HEK293 (cell line): ENCODE results near the gene PCNA.

ENCODE experiments used
- CTCF ChIA-PET: fragments of 350-600 bp; formaldehyde crosslinking; extraction: SDS; loops from one replicate; lab custom pipeline; 2021; ENCODE audit warnings: antibody characterized with exemption; lab: Yijun Ruan, JAX
- POLR2A ChIA-PET: fragments of 300-600 bp; formaldehyde crosslinking; extraction: SDS; loops from one replicate; lab custom pipeline; 2020; ENCODE audit warnings: antibody characterized with exemption, inconsistent platforms; lab: Yijun Ruan, JAX
- H3K27ac ChIP-seq: fragments of 200-500 bp; sonication (Bioruptor generic); 2 replicates; pipeline ENCODE4 v1.5.1; 2014; ENCODE audit warnings: low read depth, low read length, control low read depth, inconsistent platforms; ENCODE audit errors: extremely low read depth
- H3K36me3 ChIP-seq, 2 experiments: fragments of 200-500 bp in 1 of 2; sonication (Bioruptor generic) in 1 of 2; 1 replicate in 1 of 2; 2 replicates in 1 of 2; pipeline ENCODE4 v1.5.1; 2014 to 2017; ENCODE audit warnings: inconsistent platforms in 2 of 2, low read length in 2 of 2; ENCODE audit not compliant: control insufficient read depth in 2 of 2, insufficient read depth in 1 of 2
- H3K4me1 ChIP-seq: fragments of 200-500 bp; sonication (Bioruptor generic); 2 replicates; pipeline ENCODE4 v1.5.1; 2014; ENCODE audit warnings: mild to moderate bottlenecking, low read length, inconsistent platforms; ENCODE audit not compliant: control insufficient read depth, insufficient read depth
- H3K4me3 ChIP-seq: 2 replicates; pipeline ENCODE4 v1.5.1; 2011; ENCODE audit warnings: low read depth, mild to moderate bottlenecking, control low read depth, low read length, moderate library complexity
- H3K9me3 ChIP-seq: fragments of 200-500 bp; sonication (Bioruptor generic); 2 replicates; pipeline ENCODE4 v1.5.1; 2014; ENCODE audit warnings: low read depth, low read length, inconsistent platforms; ENCODE audit not compliant: control insufficient read depth, insufficient read depth
- ELK4 ChIP-seq: IDR thresholded peaks from 2 replicates; pipeline ENCODE4 v1.6.1; 2011; ENCODE audit warnings: mild to moderate bottlenecking, low read depth, low read length, borderline replicate concordance
- FEZF1 ChIP-seq: fragments of 450-650 bp; formaldehyde crosslinking; IDR thresholded peaks from 2 replicates; pipeline ENCODE4 v1.5.1; 2016; ENCODE audit warnings: missing biosample characterization, missing genetic modification characterization
- IKZF3 ChIP-seq: fragments of 450-650 bp; IDR thresholded peaks from 2 replicates; pipeline ENCODE4 v1.5.0; 2018; ENCODE audit warnings: missing biosample characterization, mild to moderate bottlenecking, missing genetic modification characterization, moderate library complexity
- KLF9 ChIP-seq: fragments of 450-650 bp; formaldehyde crosslinking; IDR thresholded peaks from 2 replicates; pipeline ENCODE4 v1.5.1; 2016; ENCODE audit warnings: missing biosample characterization, missing genetic modification characterization, low read depth
- PBX3 ChIP-seq: sonication (generic); formaldehyde crosslinking; IDR thresholded peaks from 2 replicates; pipeline ENCODE4 v1.8.1; 2022; ENCODE audit warnings: mild to moderate bottlenecking, moderate library complexity, missing genetic modification reagents
- PRDM2 ChIP-seq: fragments of 450-650 bp; formaldehyde crosslinking; IDR thresholded peaks from 2 replicates; pipeline ENCODE4 v1.5.1; 2016; ENCODE audit warnings: missing biosample characterization, missing genetic modification characterization, borderline replicate concordance
- REPIN1 ChIP-seq: fragments of 450-650 bp; formaldehyde crosslinking; IDR thresholded peaks from 2 replicates; pipeline ENCODE4 v1.5.1; 2017; ENCODE audit warnings: missing biosample characterization, missing genetic modification characterization, low read depth
- TSHZ1 ChIP-seq: fragments of 450-650 bp; formaldehyde crosslinking; IDR thresholded peaks from 2 replicates; pipeline ENCODE4 v1.5.1; 2016; ENCODE audit warnings: missing biosample characterization, missing genetic modification characterization, borderline replicate concordance
- WT1 ChIP-seq: fragments of 450-650 bp; formaldehyde crosslinking; IDR thresholded peaks from 2 replicates; pipeline ENCODE4 v1.5.1; 2016; ENCODE audit warnings: missing biosample characterization, missing genetic modification characterization
- ZBTB11 ChIP-seq: fragments of 450-650 bp; formaldehyde crosslinking; conservative IDR thresholded peaks from 2 replicates; pipeline ENCODE4 v1.5.1; 2016; ENCODE audit warnings: low read depth, missing biosample characterization, missing genetic modification characterization
- ZBTB26 ChIP-seq: fragments of 450-650 bp; formaldehyde crosslinking; optimal IDR thresholded peaks from 2 replicates; pipeline ENCODE3; 2016; ENCODE audit warnings: missing biosample characterization, mild to moderate bottlenecking, missing genetic modification characterization
- ZBTB44 ChIP-seq: fragments of 450-650 bp; IDR thresholded peaks from 2 replicates; pipeline ENCODE4 v1.5.1; 2018; ENCODE audit warnings: missing biosample characterization, mild to moderate bottlenecking, missing genetic modification characterization
- ZBTB7A ChIP-seq: fragments of 450-650 bp; formaldehyde crosslinking; IDR thresholded peaks from 2 replicates; pipeline ENCODE4 v1.5.1; 2016; ENCODE audit warnings: low read depth, missing biosample characterization, missing genetic modification characterization
- ZNF335 ChIP-seq: fragments of 450-650 bp; formaldehyde crosslinking; conservative IDR thresholded peaks from 2 replicates; pipeline ENCODE4 v1.5.1; 2016; ENCODE audit warnings: missing biosample characterization, missing genetic modification characterization
- ZNF501 ChIP-seq: fragments of 450-650 bp; formaldehyde crosslinking; IDR thresholded peaks from 2 replicates; pipeline ENCODE4 v1.5.1; 2016; ENCODE audit warnings: missing biosample characterization, missing genetic modification characterization
- ZNF654 ChIP-seq: fragments of 450-650 bp; formaldehyde crosslinking; IDR thresholded peaks from 2 replicates; pipeline ENCODE4 v1.5.1; 2016; ENCODE audit warnings: low read depth, missing biosample characterization, missing genetic modification characterization
- ZNF747 ChIP-seq: fragments of 450-650 bp; formaldehyde crosslinking; IDR thresholded peaks from 2 replicates; pipeline ENCODE4 v1.5.1; 2016; ENCODE audit warnings: missing biosample characterization, missing genetic modification characterization

PCNA gene

GRCh38 chr20:5126512-5127203 lies 6.9 kb upstream of the PCNA start, which contains the start of gene CDS2:
Gene CDS2 (plus strand): TSS chr20:5127008. CDS start chr20:5127093, 85 bp downstream.
- no peaks in the 10 kb centered on the region for H3K9me3 ChIP-seq
- POLR2A ChIA-PET: interaction anchor here (0.5 to 2.1 kb wide), 28 partner anchors 10 to 1249 kb away, joined by 3 to 26 read pairs (median 4); no protein-coding TSS in a partner anchor
- peak within 1 kb of the TSS; percentile 96 for H3K27ac ChIP-seq
- peak within 1 kb of the TSS; percentile 93 for H3K4me3 ChIP-seq
- peaks cover 7% of the 10 kb centered on the region for H3K4me1 ChIP-seq
- peaks cover 0 to 7% of the 10 kb centered on the region in 2 experiments; a peak in 1 of 3 replicates for H3K36me3 ChIP-seq
- CTCF ChIA-PET: interaction anchor here (0.6 to 3.5 kb wide), 33 partner anchors 8 to 591 kb away, joined by 3 to 160 read pairs (median 5); no protein-coding TSS in a partner anchor
- peak; percentile 45; the same call in 1 of the 2 replicates for TF ChIP-seq ZNF501 (tag by site-specific recombination)
- TF ChIP-seq ZBTB44: 0 out of 2 replicates have a peak, but pooled peaks have one; percentile 19
- peak; percentile 95 for TF ChIP-seq FEZF1
- peak; percentile 81 for TF ChIP-seq PBX3
- no peak for TF ChIP-seq PRDM2
- no peak for TF ChIP-seq ZBTB7A (tag by site-specific recombination)
- TF ChIP-seq ZBTB11 (tag by site-specific recombination): no peak
- peak; percentile 89 for TF ChIP-seq ZBTB26 (tag by site-specific recombination)
- peak; percentile 3; the same call in 1 of the 2 replicates for TF ChIP-seq ZNF335 (tag by site-specific recombination)
- TF ChIP-seq WT1 (tag by site-specific recombination): 0 out of 2 replicates have a peak, but pooled peaks have one; percentile 20
- no peak for TF ChIP-seq ZNF747 (tag by site-specific recombination)
- peak; percentile 63 for TF ChIP-seq ZNF654 (tag by site-specific recombination)
- TF ChIP-seq IKZF3: peak; percentile 97
- TF ChIP-seq TSHZ1: no peak
- no peak for TF ChIP-seq ELK4
- TF ChIP-seq KLF9 (tag by site-specific recombination): peak; percentile 53
- no peak for TF ChIP-seq REPIN1 (tag by site-specific recombination)
